Neural progenitor cell (in vitro differentiated cells): ENCODE data around the gene WDR74. TPM values are rescaled to one million over a fixed set of nuclear protein-coding genes. Genes with fewer than 3 reads are reported as not detected.
A peak's percentile ranks its signal among the peaks of the same experiment; 100 is the strongest.

Experiments
- DNase-seq: peaks from one replicate; pipeline ENCODE4 v3.0.0-alpha.2; 2016; ENCODE audit warnings: low spot score
- H2AFZ ChIP-seq: fragments of 200-600 bp; sonication (generic); replicated peaks from 2 replicates; pipeline ENCODE4 v1.6.1; 2016; ENCODE audit warnings: antibody characterized with exemption
- H3F3A ChIP-seq: fragments of 200-600 bp; sonication (generic); 2 replicates; pipeline ENCODE4 v1.6.1; 2016; ENCODE audit warnings: antibody characterized with exemption, low read depth
- H3K27ac ChIP-seq: fragments of 200-600 bp; sonication (generic); 2 replicates; pipeline ENCODE4 v1.5.1; 2016; ENCODE audit warnings: mild to moderate bottlenecking
- H3K27me3 ChIP-seq: fragments of 200-600 bp; sonication (generic); 2 replicates; pipeline ENCODE4 v1.6.1; 2016; ENCODE audit warnings: mild to moderate bottlenecking, moderate library complexity
- H3K36me3 ChIP-seq: fragments of 200-600 bp; sonication (generic); 2 replicates; pipeline ENCODE4 v1.5.1; 2016
- H3K4me1 ChIP-seq: fragments of 200-600 bp; sonication (generic); 2 replicates; pipeline ENCODE4 v1.6.1; 2016; ENCODE audit warnings: mixed run types
- H3K4me2 ChIP-seq: fragments of 200-600 bp; sonication (generic); 2 replicates; pipeline ENCODE4 v1.6.1; 2016
- H3K4me3 ChIP-seq: fragments of 200-600 bp; sonication (generic); 2 replicates; pipeline ENCODE4 v1.5.1; 2016
- H3K79me2 ChIP-seq: fragments of 200-600 bp; sonication (generic); 2 replicates; pipeline ENCODE4 v1.6.1; 2016; ENCODE audit warnings: low read depth
- H3K9ac ChIP-seq: fragments of 200-600 bp; sonication (generic); 2 replicates; pipeline ENCODE4 v1.6.1; 2016
- H3K9me3 ChIP-seq: fragments of 200-600 bp; sonication (generic); 2 replicates; pipeline ENCODE4 v1.5.1; 2016; ENCODE audit warnings: low read depth
- H4K20me1 ChIP-seq: fragments of 200-600 bp; sonication (generic); 2 replicates; pipeline ENCODE4 v1.6.1; 2016; ENCODE audit warnings: low read depth
- H3K27ac Mint-ChIP-seq: 3 replicates; pipeline ENCODE4 v1.8.0; 2021; ENCODE audit warnings: mixed read lengths
- H3K27me3 Mint-ChIP-seq: 2 replicates; pipeline ENCODE4 v1.8.0; 2022; ENCODE audit warnings: low read depth, mild to moderate bottlenecking, inconsistent platforms, moderate library complexity, mixed read lengths; ENCODE audit not compliant: insufficient read depth
- H3K36me3 Mint-ChIP-seq: 3 replicates; pipeline ENCODE4 v1.8.0; 2021; ENCODE audit warnings: mixed read lengths
- H3K4me1 Mint-ChIP-seq: 3 replicates; pipeline ENCODE4 v1.8.0; 2021; ENCODE audit warnings: mixed read lengths
- H3K4me3 Mint-ChIP-seq: 3 replicates; pipeline ENCODE4 v1.8.0; 2021; ENCODE audit warnings: mild to moderate bottlenecking, moderate library complexity, mixed read lengths
- H3K9me3 Mint-ChIP-seq: 3 replicates; pipeline ENCODE4 v1.8.0; 2020; ENCODE audit warnings: mixed read lengths
- CTCF ChIP-seq: fragments of 200-600 bp; sonication (generic); IDR thresholded peaks from 2 replicates; pipeline ENCODE4 v1.5.1; 2017; ENCODE audit warnings: antibody characterized with exemption, mild to moderate bottlenecking
- EZH2 ChIP-seq: fragments of 200-600 bp; sonication (generic); IDR thresholded peaks from 2 replicates; pipeline ENCODE4 v1.6.1; 2017; ENCODE audit warnings: antibody characterized with exemption, mild to moderate bottlenecking, moderate library complexity
- EZH2phosphoT487 ChIP-seq: fragments of 200-600 bp; sonication (generic); IDR thresholded peaks from 2 replicates; pipeline ENCODE4 v1.6.1; 2017; ENCODE audit warnings: antibody characterized with exemption
- total RNA-seq: library from RNA; depleted of rRNA; stranded (reverse); fragments of >200 nt; gene quantifications from 2 replicates; pipeline ENCODE4 v1.2.3, GENCODE V29; 2015; ENCODE audit warnings: low replicate concordance

WDR74 gene
- total RNA-seq, 1 donor from 2014 or later, result 40.0 TPM

GRCh38 chr11:62789576-62789975 is 49.8 kb downstream of the WDR74 start:
- Histone ChIP-seq H3F3A (peaks cover 74% of the 10 kb centered on the region), H3K27ac (no peak overlapping the region), H2AFZ (no peak overlapping the region), H3K27me3 (no peaks in the 10 kb centered on the region), H3K9ac (no peak overlapping the region), H3K4me3 (no peak overlapping the region), H3K36me3 (peaks cover 2% of the 10 kb centered on the region), H3K79me2 (peaks cover 50% of the 10 kb centered on the region), H4K20me1 (peaks cover 16% of the 10 kb centered on the region), H3K4me1 (peaks cover 6% of the 10 kb centered on the region), H3K4me2 (no peak overlapping the region), H3K9me3 (no peaks in the 10 kb centered on the region)
- peaks cover 31% of the 10 kb centered on the region for H3K4me1 Mint-ChIP-seq
- no peak overlapping the region for H3K27ac Mint-ChIP-seq
- peaks cover 22% of the 10 kb centered on the region for H3K36me3 Mint-ChIP-seq
- no peaks in the 10 kb centered on the region for H3K9me3 Mint-ChIP-seq
- peak overlapping the region; percentile 89 for H3K4me3 Mint-ChIP-seq
- no peak for DNase-seq
- TF ChIP-seq EZH2 (no peak), CTCF (no peak), EZH2phosphoT487 (no peak)
- peaks cover 7% of the 10 kb centered on the region for H3K27me3 Mint-ChIP-seq

- Mint-ChIP-seq H3K27me3 (peaks cover 7% of the 10 kb centered on the region), H3K36me3 (peaks cover 17% of the 10 kb centered on the region), H3K4me3 (peak overlapping the region; percentile 89), H3K27ac (no peak overlapping the region), H3K9me3 (no peaks in the 10 kb centered on the region), H3K4me1 (peaks cover 31% of the 10 kb centered on the region)
- Histone ChIP-seq H3K27me3 (no peaks in the 10 kb centered on the region), H3K4me2 (no peak overlapping the region), H2AFZ (no peak overlapping the region), H3K79me2 (peaks cover 50% of the 10 kb centered on the region), H3K36me3 (no peaks in the 10 kb centered on the region), H3K27ac (no peak overlapping the region), H3K4me3 (no peak overlapping the region), H4K20me1 (peaks cover 16% of the 10 kb centered on the region), H3K9ac (no peak overlapping the region), H3F3A (peaks cover 74% of the 10 kb centered on the region), H3K4me1 (peaks cover 6% of the 10 kb centered on the region), H3K9me3 (no peaks in the 10 kb centered on the region)
- TF ChIP-seq CTCF (no peak), EZH2 (no peak)
- no peak for DNase-seq
These were observed 50.4 kb downstream of the WDR74 start for GRCh38 chr11:62788991-62789390.

- peak within 1 kb of the TSS; percentile 89 for H3K4me3 Mint-ChIP-seq
- Histone ChIP-seq H3K36me3 (no peaks in the 10 kb centered on the region), H3K79me2 (peaks cover 50% of the 10 kb centered on the region), H3K4me3 (peak within 1 kb of the TSS; percentile 79), H3K4me1 (peaks cover 6% of the 10 kb centered on the region), H3F3A (peaks cover 61% of the 10 kb centered on the region), H3K27me3 (no peaks in the 10 kb centered on the region), H2AFZ (peak within 1 kb of the TSS; percentile 40), H3K4me2 (peak within 1 kb of the TSS; percentile 85), H4K20me1 (peaks cover 16% of the 10 kb centered on the region), H3K27ac (peak within 1 kb of the TSS; percentile 84), H3K9me3 (no peaks in the 10 kb centered on the region), H3K9ac (peak within 1 kb of the TSS; percentile 76)
- peaks cover 25% of the 10 kb centered on the region for H3K36me3 Mint-ChIP-seq
- peaks cover 7% of the 10 kb centered on the region for H3K27me3 Mint-ChIP-seq
- TF ChIP-seq EZH2 (no peak), EZH2phosphoT487 (no peak), CTCF (peak; percentile 44)
- peak; percentile 99 for DNase-seq
- H3K27ac Mint-ChIP-seq, result peak within 1 kb of the TSS; percentile 37
- H3K4me1 Mint-ChIP-seq, result peaks cover 26% of the 10 kb centered on the region
- H3K9me3 Mint-ChIP-seq, result no peaks in the 10 kb centered on the region
These were observed 52.2 kb downstream of the WDR74 start, which contains the start of gene TMEM179B for GRCh38 chr11:62787005-62787759. TMEM179B (plus strand) TSS chr11:62787402; CDS start chr11:62787432, 30 bp downstream.
